MG63 (cell line): ENCODE measurements around the gene ISY1. TPM values are rescaled to one million over a fixed set of nuclear protein-coding genes. Genes with fewer than 3 reads are reported as not detected.

ENCODE experiments used
- DNase-seq: peaks from one replicate; pipeline ENCODE4 v3.0.0-alpha.2; 2020
- H3K27me3 ChIP-seq: fragments of 250-450 bp; sonication (Bioruptor Pico); 2 replicates; pipeline ENCODE4 v1.5.1; 2020; ENCODE audit warnings: mild to moderate bottlenecking, moderate library complexity
- H3K36me3 ChIP-seq: fragments of 250-450 bp; sonication (Bioruptor Pico); 2 replicates; pipeline ENCODE4 v1.5.1; 2020; ENCODE audit warnings: mild to moderate bottlenecking, moderate library complexity
- H3K4me3 ChIP-seq: fragments of 250-450 bp; sonication (Bioruptor Pico); 2 replicates; pipeline ENCODE4 v1.5.1; 2020; ENCODE audit warnings: mild to moderate bottlenecking, moderate library complexity
- H3K9me3 ChIP-seq: fragments of 250-450 bp; sonication (Bioruptor Pico); 2 replicates; pipeline ENCODE4 v1.5.1; 2020; ENCODE audit warnings: mild to moderate bottlenecking, moderate library complexity
- total RNA-seq: library from RNA; depleted of rRNA; stranded (reverse); fragments of >200 nt; shearing (Covaris generic); gene quantifications from 2 replicates; pipeline ENCODE4 v1.2.3, GENCODE V29; 2014; ENCODE audit warnings: low replicate concordance

Gene ISY1
- total RNA-seq, 1 experiment from 2014 or later, result 64.0 TPM

- Histone ChIP-seq H3K9me3 (no peaks in the 10 kb centered on the region), H3K4me3 (no peak overlapping the region), H3K27me3 (no peaks in the 10 kb centered on the region), H3K36me3 (peaks cover 46% of the 10 kb centered on the region)
- DNase-seq, result no peak
Observed at GRCh38 chr3:129130291-129130813, 30.5 kb downstream of the ISY1 start.

- no peaks in the 10 kb centered on the region for H3K9me3 ChIP-seq
- H3K36me3 ChIP-seq, result peaks cover 32% of the 10 kb centered on the region
- no peaks in the 10 kb centered on the region for H3K27me3 ChIP-seq
- DNase-seq, result no peak
- no peak overlapping the region for H3K4me3 ChIP-seq
Observed at GRCh38 chr3:129128357-129129155, 32.3 kb downstream of the ISY1 start.

- DNase-seq, result no peak
- H3K27me3 ChIP-seq, result no peaks in the 10 kb centered on the region
- H3K36me3 ChIP-seq, result peaks cover 22% of the 10 kb centered on the region
Observed at GRCh38 chr3:129126726-129127280, 34.1 kb downstream of the ISY1 start.

GRCh38 chr3:129123314-129124060 is 37.4 kb downstream of the ISY1 start:
- Histone ChIP-seq H3K4me3 (no peak overlapping the region), H3K27me3 (no peaks in the 10 kb centered on the region), H3K36me3 (peaks cover 4% of the 10 kb centered on the region), H3K9me3 (no peaks in the 10 kb centered on the region)
- DNase-seq, result no peak

More at GRCh38 chr3:129126726-129127280, 34.1 kb downstream of the ISY1 start:
- H3K4me3 ChIP-seq, result no peak overlapping the region
- no peaks in the 10 kb centered on the region for H3K9me3 ChIP-seq

- DNase-seq, result peak; percentile 12
- H3K9me3 ChIP-seq, result no peaks in the 10 kb centered on the region
- peaks cover 4% of the 10 kb centered on the region for H3K36me3 ChIP-seq
- H3K4me3 ChIP-seq, result no peak overlapping the region
- H3K27me3 ChIP-seq, result no peaks in the 10 kb centered on the region
Observed at GRCh38 chr3:129122412-129123011, 38.4 kb downstream of the ISY1 start.

- peak; percentile 80 for DNase-seq
- H3K36me3 ChIP-seq, result peaks cover 9% of the 10 kb centered on the region
- H3K4me3 ChIP-seq, result peak within 1 kb of the TSS; percentile 66
- H3K27me3 ChIP-seq, result no peaks in the 10 kb centered on the region
- no peaks in the 10 kb centered on the region for H3K9me3 ChIP-seq
Observed at GRCh38 chr3:129121792-129122411, 39.0 kb downstream of the ISY1 start, which contains the start of gene RAB43. TSS of gene RAB43 (minus strand) at chr3:129121804. CDS start at chr3:129121489, 315 bp downstream.

GRCh38 chr3:129121016-129121791 is 39.7 kb downstream of the ISY1 start:
- Histone ChIP-seq H3K36me3 (peaks cover 9% of the 10 kb centered on the region), H3K4me3 (peak overlapping the region; percentile 66), H3K9me3 (no peaks in the 10 kb centered on the region), H3K27me3 (no peaks in the 10 kb centered on the region)
- DNase-seq, result no peak

- H3K4me3 ChIP-seq, result peak overlapping the region; percentile 66
- H3K36me3 ChIP-seq, result peaks cover 9% of the 10 kb centered on the region
- no peaks in the 10 kb centered on the region for H3K27me3 ChIP-seq
- H3K9me3 ChIP-seq, result no peaks in the 10 kb centered on the region
- peak; percentile 93 for DNase-seq
Observed at GRCh38 chr3:129120254-129121004, 40.4 kb downstream of the ISY1 start.

- no peaks in the 10 kb centered on the region for H3K9me3 ChIP-seq
- H3K27me3 ChIP-seq, result no peaks in the 10 kb centered on the region
- H3K36me3 ChIP-seq, result peaks cover 9% of the 10 kb centered on the region
- peak overlapping the region; percentile 66 for H3K4me3 ChIP-seq
- DNase-seq, result no peak
Observed at GRCh38 chr3:129119365-129120100, 41.3 kb downstream of the ISY1 start.

- Histone ChIP-seq H3K36me3 (peaks cover 12% of the 10 kb centered on the region), H3K4me3 (no peak overlapping the region), H3K9me3 (no peaks in the 10 kb centered on the region), H3K27me3 (no peaks in the 10 kb centered on the region)
- no peak for DNase-seq
Observed at GRCh38 chr3:129118745-129119144, 42.1 kb downstream of the ISY1 start.

GRCh38 chr3:129117134-129117533 is 43.7 kb downstream of the ISY1 start:
- H3K36me3 ChIP-seq, result peaks cover 12% of the 10 kb centered on the region
- no peaks in the 10 kb centered on the region for H3K27me3 ChIP-seq
- H3K9me3 ChIP-seq, result no peaks in the 10 kb centered on the region
- no peak overlapping the region for H3K4me3 ChIP-seq
- DNase-seq, result no peak

GRCh38 chr3:129116482-129116946 is 44.3 kb downstream of the ISY1 start:
- DNase-seq, result no peak
- Histone ChIP-seq H3K27me3 (no peaks in the 10 kb centered on the region), H3K36me3 (peaks cover 12% of the 10 kb centered on the region), H3K4me3 (no peak overlapping the region), H3K9me3 (no peaks in the 10 kb centered on the region)

- H3K27me3 ChIP-seq, result no peaks in the 10 kb centered on the region
- H3K36me3 ChIP-seq, result peaks cover 12% of the 10 kb centered on the region
- no peaks in the 10 kb centered on the region for H3K9me3 ChIP-seq
- H3K4me3 ChIP-seq, result no peak overlapping the region
- no peak for DNase-seq
Observed at GRCh38 chr3:129114455-129114854, 46.4 kb downstream of the ISY1 start.

GRCh38 chr3:129112308-129113052 is 48.4 kb downstream of the ISY1 start:
- no peaks in the 10 kb centered on the region for H3K9me3 ChIP-seq
- peaks cover 7% of the 10 kb centered on the region for H3K36me3 ChIP-seq
- no peaks in the 10 kb centered on the region for H3K27me3 ChIP-seq
- DNase-seq, result no peak
- no peak overlapping the region for H3K4me3 ChIP-seq
